HG02610 (cell line): ENCODE results near the gene LCN6.
"Not testable (repeated sequence)": the region's sequence is repeated elsewhere in the genome, so short reads cannot be mapped to it uniquely, and the experiment has no call there.

Experiments used
- ATAC-seq: cut with Tn5 transposase; IDR thresholded peaks from one replicate; pipeline ENCODE4 v1.9.1; 2021; ENCODE audit warnings: mild to moderate bottlenecking, moderate library complexity; ENCODE audit not compliant: unreplicated experiment

The LCN6 gene

GRCh38 chr9:136784249-136784996, 36.1 kb upstream of the LCN6 start:
- no peak for ATAC-seq

DNA sequence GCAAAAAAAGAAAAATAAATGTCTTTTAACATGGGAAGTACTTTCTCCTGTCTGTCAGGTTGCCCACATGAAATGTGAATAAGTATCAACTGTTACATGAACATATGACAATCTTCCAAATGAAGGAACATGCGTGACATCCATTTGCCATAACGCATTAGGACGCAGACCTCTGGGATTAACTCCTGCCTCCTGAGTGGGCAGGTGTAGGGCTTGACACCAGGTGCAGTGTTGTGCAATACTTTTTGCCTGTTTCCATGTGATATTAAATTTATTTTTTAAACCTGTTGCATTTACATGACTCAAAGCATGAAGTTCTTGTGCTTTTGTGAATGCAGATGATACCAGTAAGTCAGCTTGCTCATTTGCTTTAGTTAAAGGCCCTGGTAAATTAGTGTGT, 34.1 kb upstream of the LCN6 start:
- no peak for ATAC-seq

GRCh38 chr9:136779808-136780207, 31.5 kb upstream of the LCN6 start:
- no peak for ATAC-seq

DNA sequence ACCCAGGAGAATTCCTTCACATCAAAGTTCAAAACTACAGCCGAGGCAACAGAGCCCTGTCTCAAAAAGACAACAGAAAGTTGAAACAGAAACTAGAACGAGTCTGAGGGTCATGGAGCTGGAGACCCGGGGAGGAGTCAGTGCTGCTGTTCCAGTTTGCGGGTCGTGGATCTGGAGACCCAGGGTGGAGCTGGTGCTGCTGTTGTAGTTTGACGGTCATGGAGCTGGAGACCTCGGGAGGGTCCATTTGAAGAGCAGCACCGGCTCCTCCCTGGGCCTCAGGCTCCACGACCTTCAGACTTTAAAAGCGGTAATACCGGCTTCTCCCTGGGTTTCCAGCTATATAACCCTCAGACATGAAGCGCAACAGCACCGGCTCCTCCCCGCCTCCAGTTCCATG, 29.0 kb upstream of the LCN6 start:
- ATAC-seq = no peak

GRCh38 chr9:136776947-136777346, 28.6 kb upstream of the LCN6 start:
- no peak for ATAC-seq

DNA sequence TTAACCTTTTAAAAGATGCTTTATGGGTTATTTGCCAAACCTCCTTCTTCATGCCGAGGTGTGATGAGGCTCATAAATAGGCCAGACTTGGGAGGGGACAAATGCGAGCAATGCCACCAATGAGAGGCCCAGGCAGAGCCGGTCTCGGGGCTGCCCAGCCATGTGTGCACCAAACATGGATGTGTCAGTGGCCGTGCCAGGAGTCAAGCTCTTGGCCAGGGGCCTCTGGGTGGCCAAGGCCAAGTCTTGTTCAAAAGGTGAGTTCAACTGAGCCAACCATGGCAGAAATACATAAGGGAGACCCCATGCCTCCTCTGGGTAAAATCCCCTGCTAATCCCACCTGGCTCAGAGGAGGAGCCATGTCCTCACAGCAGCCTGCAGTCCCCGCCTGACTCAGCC, 26.9 kb upstream of the LCN6 start:
- no peak for ATAC-seq

DNA sequence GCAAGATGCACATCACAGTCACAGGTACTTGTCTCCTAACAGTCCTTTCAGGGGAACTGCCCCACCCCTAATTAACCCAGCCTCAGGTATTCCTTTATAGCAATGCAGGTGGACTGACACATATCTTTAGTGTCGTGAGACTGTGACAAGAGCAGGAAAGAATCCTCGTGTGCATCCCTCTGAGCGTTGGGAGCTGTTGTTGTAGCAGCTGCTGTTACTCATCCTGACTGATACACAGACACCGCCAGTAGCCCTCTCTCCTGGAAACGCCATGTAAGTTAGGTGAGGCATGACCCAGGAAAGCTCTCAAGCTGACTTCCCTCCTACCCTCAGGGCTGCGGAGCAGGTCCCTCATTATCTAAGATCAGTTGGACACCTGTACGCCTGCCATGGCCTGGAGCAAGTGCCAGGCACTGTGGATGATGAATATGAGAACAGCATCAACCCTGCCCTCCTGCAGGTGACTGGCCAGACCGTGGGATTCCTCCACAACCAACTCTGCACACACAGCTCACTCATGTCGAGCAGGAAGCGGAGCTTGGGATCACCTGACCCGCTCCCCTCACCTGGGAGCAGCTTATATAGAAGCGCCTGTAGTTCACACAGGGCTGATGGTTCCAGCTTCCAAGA, 26.2 kb upstream of the LCN6 start:
- no peak for ATAC-seq

GRCh38 chr9:136773386-136774044, 25.2 kb upstream of the LCN6 start:
- ATAC-seq = no peak

GRCh38 chr9:136771907-136772415, 23.6 kb upstream of the LCN6 start:
- no peak for ATAC-seq

DNA sequence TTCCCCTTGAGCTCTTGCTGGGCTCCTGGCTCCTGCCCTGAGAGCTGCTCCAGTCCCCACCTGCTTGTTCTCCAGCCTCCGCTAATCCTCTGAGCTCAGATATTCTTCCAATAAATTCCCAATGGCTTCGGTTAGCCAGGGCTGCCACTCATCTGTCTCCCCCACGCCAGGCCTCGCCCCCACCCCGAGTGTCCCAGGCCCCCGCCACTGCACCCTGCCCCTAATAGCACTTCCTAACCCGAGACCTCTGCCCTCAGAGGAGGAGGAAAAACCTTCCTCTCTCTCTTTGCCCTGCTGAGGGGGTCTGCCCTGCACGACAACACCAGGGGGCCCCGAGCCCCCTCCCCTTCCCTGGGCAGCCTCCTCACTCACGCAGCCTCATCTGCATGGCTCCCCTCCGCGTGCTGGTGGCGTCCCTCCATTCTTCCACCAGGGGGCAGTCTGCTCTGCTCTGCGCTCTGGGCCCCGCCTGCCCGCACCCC, 21.4 kb upstream of the LCN6 start:
- no peak for ATAC-seq

GRCh38 chr9:136766410-136767120, 18.2 kb upstream of the LCN6 start:
- ATAC-seq = not testable (repeated sequence)

DNA sequence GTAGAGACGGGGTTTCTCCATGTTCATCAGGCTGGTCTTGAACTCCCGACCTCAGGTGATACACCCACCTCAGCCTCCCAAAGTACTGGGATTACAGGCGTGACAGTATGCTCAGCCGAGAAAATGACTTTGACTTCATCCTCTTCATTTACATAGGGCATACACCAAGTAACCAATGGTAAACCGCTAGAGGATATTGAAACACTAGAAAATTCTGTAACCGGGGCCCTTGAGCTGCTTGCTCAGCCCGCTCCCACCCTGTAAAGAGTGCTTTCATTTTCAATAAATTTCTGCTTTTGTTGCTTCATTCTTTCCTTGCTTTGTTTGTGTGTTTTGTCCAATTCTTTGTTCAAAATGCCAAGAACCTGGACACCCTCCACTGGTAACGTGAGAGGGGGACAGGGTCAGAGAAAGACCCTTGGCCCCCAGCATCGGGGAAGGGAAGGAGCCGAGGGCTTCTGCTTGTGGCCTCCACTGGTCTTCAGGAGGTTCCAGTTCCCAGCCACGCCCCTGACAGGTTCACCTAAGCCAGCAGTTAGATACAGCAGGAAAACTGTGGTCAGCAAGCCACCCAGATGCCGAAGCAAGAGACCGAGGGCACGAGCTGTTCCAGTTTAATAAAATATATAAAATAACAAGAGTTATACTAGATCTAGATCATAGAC, 17.6 kb upstream of the LCN6 start:
- ATAC-seq = not testable (repeated sequence)

- ATAC-seq = no peak
Observed at GRCh38 chr9:136765041-136765440, 16.7 kb upstream of the LCN6 start.

DNA sequence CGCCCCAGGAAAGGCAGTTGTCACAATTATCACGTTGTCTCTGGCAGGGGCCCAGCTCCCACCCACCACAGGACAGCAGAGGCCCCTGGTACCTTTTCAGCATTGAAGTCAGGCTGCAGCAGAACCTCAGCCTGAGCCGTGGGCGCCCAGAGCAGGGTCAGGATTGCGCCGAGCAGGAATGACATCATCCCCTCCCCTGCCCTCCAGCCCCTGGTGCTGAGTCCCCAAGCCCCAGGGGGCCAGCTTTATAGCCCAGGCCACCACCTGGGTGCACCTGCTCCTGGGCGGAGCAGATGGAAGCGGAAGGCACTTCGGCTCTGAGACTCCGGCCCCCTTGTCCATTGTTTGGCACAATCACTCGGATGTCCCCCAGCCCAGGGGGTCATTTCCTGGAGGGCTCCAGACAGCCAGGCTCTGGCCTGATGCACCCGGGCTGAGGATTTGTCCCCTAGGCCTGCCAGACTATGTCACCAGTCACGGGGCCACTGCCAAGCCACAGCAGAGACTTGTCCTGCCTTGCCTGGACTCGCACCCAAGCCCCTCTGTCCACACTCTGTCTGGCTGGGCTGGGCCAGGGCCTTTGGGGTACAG, 16.1 kb upstream of the LCN6 start, which contains the start of gene LCN15:
TSS of gene LCN15 (minus strand) at position 218 of the 591 bp plus-strand sequence. CDS start at position 188, 30 bp downstream.
- ATAC-seq = no peak

DNA sequence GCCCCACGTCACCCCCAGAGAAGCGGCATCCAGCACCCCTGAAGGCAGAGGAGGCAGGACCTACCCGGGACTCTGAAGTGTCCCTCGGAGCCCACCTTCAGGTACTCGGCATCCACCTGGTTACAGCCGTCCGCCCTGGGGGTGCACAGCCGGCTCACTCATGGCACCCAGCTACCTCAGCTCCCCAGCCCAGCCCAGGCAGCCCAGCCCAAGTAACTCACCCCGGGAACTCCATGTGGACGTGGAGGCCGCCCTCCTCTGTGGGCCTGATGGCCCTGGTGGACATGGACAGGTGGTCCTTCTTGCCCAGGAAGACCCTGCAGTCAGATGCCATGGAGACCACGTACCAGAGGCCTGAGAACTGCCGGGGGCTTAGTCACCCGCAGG, 15.3 kb upstream of the LCN6 start:
- ATAC-seq = no peak

DNA sequence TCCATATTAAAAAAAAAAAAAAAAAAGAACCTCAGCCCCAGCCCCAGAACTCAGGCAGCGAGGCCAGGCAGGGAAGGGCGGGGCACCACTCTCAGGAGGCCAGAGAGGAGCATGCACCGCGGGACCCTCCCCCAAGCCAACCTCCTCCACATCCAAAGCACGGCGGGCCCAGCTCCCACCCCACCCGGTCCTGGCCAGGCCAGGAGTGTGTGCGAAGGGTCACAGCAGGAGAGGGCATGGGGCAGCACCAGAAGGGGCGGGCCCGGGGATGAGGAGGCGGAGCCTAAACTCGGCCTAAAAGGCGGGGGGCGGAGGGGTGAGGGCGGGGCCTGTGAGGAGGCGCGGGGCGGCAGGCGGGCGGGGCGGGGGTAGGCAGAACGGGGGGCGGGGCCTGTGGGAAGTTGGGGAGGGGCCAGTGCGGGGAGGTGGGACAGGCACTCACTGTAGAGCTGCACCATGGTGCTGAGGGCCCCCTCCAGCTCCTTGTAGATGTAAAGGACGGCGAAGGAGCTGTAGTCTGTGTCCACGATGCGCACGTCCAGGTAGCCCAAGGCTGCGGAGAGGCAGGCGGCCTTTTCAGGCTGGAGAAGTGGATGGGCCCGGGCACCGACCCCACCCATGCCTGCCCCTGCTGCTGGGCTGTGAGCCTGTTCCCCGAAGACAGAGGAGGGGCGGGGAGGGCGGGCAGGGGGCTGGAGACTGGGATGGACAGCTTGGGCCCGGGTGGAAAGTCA, 14.8 kb upstream of the LCN6 start:
- ATAC-seq = no peak

DNA sequence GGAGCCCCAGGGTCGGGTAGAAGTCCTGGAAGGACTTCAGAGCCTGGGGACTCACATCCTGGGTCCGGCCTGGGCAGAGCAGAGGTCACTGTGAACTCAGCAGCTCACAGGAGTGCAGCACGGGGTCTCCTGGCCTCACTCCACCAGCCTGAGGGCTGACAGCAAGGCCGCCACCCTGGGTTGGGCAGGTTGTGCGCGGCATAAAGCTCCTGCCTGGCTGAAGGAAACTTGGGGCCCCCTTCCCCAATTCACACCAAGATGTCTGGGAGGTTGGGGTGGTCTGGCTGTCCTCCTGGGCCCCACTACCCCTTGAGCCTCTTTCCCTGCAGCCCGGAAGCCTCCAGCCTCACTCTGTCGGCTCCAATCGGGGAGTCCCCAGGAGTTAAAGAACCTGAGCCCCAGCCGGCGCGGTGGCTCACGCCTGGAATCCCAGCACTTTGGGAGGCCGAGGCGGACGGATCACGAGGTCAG, 13.9 kb upstream of the LCN6 start:
- ATAC-seq = no peak

DNA sequence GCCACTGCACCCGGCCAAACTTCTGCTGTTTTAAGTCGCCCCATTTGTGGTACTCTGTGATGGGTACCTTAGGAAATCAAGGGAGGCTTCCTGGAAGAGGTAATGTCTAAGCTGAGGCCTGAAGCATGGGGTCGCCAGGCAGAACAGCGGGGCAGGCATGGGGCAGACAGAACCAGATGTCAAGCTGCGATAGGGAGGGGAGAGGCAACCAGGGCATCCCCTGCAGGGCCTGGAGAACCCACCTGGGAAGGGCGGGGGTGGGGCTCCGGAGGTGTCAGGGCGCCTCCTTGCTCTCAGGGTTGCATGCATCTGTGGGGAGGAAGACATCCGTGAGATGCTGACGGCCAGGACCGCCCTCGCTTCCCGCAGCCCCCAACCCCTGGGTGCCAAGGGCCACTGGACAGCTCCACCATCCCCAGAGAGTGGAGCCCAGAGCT, 13.2 kb upstream of the LCN6 start:
- ATAC-seq = no peak

GRCh38 chr9:136760834-136761544, 12.7 kb upstream of the LCN6 start:
- ATAC-seq = not testable (repeated sequence)
